ENCODE measurements around the gene PEPD. TPM values are rescaled to one million over a fixed set of nuclear protein-coding genes. Genes with fewer than 3 reads are reported as not detected.

The PEPD gene
- total RNA-seq, 1 donor from 2014 or later = 30.0 TPM

DNA sequence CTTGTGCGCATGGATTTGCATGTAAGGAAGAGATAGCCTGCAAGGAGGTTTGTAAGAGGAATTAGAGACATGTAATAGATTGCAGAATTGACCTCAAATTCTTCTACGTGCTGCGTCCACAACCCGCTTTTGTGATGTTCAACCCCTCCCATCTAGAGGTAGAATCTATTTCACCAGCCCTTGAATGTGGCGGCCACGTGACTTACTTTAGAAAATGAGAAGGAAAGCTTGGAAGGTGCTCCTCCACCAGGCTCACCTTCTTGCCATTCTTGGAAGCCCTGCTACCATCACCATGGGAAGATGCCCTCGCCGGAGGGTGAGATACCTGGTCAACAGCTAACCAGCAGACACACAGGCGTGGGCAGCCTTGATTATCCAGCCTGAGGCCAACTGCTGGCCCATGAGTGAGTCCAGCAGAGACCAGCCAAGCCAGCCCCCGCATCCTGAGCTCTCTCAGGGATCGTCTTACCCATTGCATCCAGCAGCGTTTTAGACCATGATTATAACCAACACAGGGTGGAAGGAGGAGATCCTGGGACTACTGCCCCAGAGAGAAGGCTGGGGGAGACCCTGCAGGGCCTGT is 7.6 kb upstream of the PEPD start:
- TF ChIP-seq, protein P1, sequence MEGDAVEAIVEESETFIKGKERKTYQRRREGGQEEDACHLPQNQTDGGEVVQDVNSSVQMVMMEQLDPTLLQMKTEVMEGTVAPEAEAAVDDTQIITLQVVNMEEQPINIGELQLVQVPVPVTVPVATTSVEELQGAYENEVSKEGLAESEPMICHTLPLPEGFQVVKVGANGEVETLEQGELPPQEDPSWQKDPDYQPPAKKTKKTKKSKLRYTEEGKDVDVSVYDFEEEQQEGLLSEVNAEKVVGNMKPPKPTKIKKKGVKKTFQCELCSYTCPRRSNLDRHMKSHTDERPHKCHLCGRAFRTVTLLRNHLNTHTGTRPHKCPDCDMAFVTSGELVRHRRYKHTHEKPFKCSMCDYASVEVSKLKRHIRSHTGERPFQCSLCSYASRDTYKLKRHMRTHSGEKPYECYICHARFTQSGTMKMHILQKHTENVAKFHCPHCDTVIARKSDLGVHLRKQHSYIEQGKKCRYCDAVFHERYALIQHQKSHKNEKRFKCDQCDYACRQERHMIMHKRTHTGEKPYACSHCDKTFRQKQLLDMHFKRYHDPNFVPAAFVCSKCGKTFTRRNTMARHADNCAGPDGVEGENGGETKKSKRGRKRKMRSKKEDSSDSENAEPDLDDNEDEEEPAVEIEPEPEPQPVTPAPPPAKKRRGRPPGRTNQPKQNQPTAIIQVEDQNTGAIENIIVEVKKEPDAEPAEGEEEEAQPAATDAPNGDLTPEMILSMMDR (IDR thresholded peaks at IDR 0.05; ENCODE audit: borderline replicate concordance) = no peak
- Histone ChIP-seq H3K36me3 (no peaks in the 10 kb centered on the region), H3K9me3 (replicated peaks) (no peaks in the 10 kb centered on the region), H3K27me3 (ENCODE audit: low read depth) (peaks cover 77% of the 10 kb centered on the region), H3K4me1 (no peaks in the 10 kb centered on the region), H3K27ac (replicated peaks) (no peak overlapping the region), H3K4me3 (no peak overlapping the region)
- no peak for DNase-seq
- intact Hi-C loops (cut with micrococcal nuclease) = no loop called here

DNA sequence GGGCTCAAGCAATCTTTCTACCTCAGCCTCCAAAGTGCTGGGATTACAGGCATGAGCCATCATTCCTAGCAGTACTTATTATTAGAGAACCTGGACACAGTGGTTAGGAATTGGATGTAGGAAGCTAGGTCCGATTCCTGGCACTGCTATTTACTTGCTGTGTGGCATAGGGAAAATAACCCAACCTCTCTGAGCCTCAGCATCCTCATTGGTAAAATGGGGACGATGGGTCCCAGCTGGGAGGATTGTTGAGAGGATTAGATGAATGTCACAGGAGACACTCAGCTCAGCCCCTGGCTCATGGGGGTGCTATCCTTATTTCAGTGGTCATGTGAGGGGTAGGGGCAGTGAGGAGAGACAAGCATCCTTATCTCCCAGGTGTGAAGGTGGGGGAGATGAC is 6.8 kb upstream of the PEPD start:
- no peak overlapping the region for H3K27ac ChIP-seq (replicated peaks)

DNA sequence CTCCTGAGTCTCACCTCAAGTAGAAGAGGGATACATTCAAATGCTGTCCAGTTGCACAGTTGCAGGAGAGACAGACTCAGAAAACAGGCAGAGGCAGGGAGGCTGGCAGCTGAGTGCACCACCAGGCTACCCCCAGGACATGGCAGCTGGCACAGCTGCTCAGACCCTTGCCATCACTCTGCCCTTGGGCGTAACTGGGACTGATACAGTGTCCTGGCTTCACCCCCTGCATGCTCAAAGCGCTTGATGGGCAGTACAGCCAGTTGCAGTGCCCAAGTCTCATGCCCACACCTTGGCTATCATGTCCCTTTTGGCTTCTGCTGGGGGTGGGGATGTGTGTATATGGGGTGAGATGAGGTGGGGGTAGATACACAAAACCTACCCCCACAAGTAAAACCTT is 5.5 kb upstream of the PEPD start:
- Histone ChIP-seq H3K27ac (replicated peaks) (no peak overlapping the region), H3K27me3 (ENCODE audit: low read depth) (peaks cover 58% of the 10 kb centered on the region), H3K36me3 (no peaks in the 10 kb centered on the region), H3K4me3 (no peak overlapping the region), H3K4me1 (peaks cover 6% of the 10 kb centered on the region), H3K9me3 (replicated peaks) (no peaks in the 10 kb centered on the region)
- no peak for DNase-seq
- intact Hi-C loops (cut with micrococcal nuclease) = no loop called here
- TF ChIP-seq, protein P1 (IDR thresholded peaks at IDR 0.05; ENCODE audit: borderline replicate concordance) = no peak

More for the DNA sequence above, 6.8 kb upstream of the PEPD start:
- H3K4me1 ChIP-seq = no peaks in the 10 kb centered on the region
- intact Hi-C loops (cut with micrococcal nuclease) = no loop called here
- no peaks in the 10 kb centered on the region for H3K9me3 ChIP-seq (replicated peaks)
- no peaks in the 10 kb centered on the region for H3K36me3 ChIP-seq
- no peak overlapping the region for H3K4me3 ChIP-seq
- no peak for DNase-seq
- H3K27me3 ChIP-seq (ENCODE audit: low read depth) = peaks cover 70% of the 10 kb centered on the region
- TF ChIP-seq, protein P1 (IDR thresholded peaks at IDR 0.05; ENCODE audit: borderline replicate concordance) = no peak

DNA sequence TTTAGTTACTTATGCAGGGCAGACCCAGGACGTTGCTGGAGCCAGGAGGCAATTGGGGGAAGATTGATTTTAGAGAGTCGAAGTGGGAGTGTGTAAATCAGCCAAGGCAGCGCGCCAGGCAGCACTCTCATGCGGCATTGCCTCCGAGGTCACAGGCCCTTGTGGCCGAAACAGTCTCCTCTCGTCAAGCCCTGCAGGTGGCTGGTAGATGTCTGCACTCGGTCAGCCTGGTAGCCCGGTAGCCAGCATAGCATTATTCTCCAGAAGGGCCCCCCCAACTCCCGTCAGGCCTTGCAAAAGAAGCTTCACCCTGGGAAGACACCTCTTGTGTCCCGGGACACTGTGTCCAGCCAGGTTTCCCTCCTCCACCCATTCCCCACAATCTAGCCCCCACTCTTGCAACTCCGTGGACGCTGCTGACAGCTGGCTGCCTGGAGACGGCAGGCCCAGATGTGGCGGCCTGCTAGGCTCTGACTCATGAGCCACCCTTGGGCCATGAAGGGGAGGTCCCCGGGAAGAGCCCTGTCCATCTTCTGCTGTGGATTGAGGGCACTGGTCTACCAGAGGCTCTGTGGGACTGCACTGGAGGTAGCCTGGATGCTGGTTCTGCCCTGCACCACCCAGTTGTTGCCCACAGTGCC is 2.6 kb upstream of the PEPD start:
- DNase-seq = no peak
- intact Hi-C loops (cut with micrococcal nuclease) = no loop called here
- H3K9me3 ChIP-seq (replicated peaks) = no peaks in the 10 kb centered on the region
- H3K4me1 ChIP-seq = peaks cover 23% of the 10 kb centered on the region
- H3K36me3 ChIP-seq = no peaks in the 10 kb centered on the region
- TF ChIP-seq, protein P1 (IDR thresholded peaks at IDR 0.05; ENCODE audit: borderline replicate concordance) = no peak
- H3K4me3 ChIP-seq = no peak overlapping the region
- H3K27me3 ChIP-seq (ENCODE audit: low read depth) = peaks cover 29% of the 10 kb centered on the region
- H3K27ac ChIP-seq (replicated peaks) = no peak overlapping the region

DNA sequence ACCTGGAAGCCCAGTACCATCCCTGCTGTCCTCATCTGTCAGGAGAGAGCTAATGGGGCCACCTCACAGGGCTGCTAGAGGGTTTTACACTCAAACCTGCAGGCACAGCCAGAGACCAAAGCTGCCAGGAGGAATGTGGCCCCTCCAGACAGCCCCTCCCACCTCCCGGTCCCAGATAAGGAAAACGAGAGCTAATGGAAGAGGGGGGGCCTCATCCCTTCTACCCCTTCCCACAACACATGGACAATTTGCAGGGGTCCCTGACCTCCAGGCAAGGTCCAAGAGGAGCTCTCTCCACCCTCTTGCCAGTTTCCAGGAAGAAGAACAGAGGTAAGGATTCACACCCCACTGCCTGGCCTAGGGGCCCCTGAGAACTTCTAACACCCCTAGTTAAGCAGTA is 1.6 kb upstream of the PEPD start:
- Histone ChIP-seq H3K36me3 (no peaks in the 10 kb centered on the region), H3K27me3 (ENCODE audit: low read depth) (peaks cover 19% of the 10 kb centered on the region)
- intact Hi-C loops (cut with micrococcal nuclease) = no loop called here

More for the DNA sequence above, 1.6 kb upstream of the PEPD start:
- H3K9me3 ChIP-seq (replicated peaks) = no peaks in the 10 kb centered on the region
- H3K27ac ChIP-seq (replicated peaks) = no peak overlapping the region
- no peak for DNase-seq
- peaks cover 23% of the 10 kb centered on the region for H3K4me1 ChIP-seq
- H3K4me3 ChIP-seq = no peak overlapping the region
- TF ChIP-seq, protein P1 (IDR thresholded peaks at IDR 0.05; ENCODE audit: borderline replicate concordance) = no peak

Data from left ventricle myocardium inferior (tissue), 1 donor.